Thoracic aorta (tissue), 2 donors: ENCODE results near the gene SLC25A45. TPM values are rescaled to one million over a fixed set of nuclear protein-coding genes. Genes with fewer than 3 reads are reported as not detected.

Source experiments
- ATAC-seq: fragments of 150-250 bp; one replicate; pipeline ENCODE4 v1.8.0; 2017; ENCODE audit warnings: low read depth; ENCODE audit not compliant: insufficient number of reproducible peaks, low FRiP score
- DNase-seq: peaks from one replicate; pipeline ENCODE4 v3.0.0-alpha.2; 2020; ENCODE audit warnings: low spot score
- H3K27ac ChIP-seq, 2 donors: fragments of 200-600 bp; sonication (generic); 1 replicate in 1 of 2; 2 replicates in 1 of 2; pipeline ENCODE4 v1.5.1; 2016; ENCODE audit warnings: mild to moderate bottlenecking in 2 of 2, moderate library complexity in 2 of 2
- H3K27me3 ChIP-seq: fragments of 200-600 bp; sonication (generic); replicated peaks from 2 replicates; pipeline ENCODE4 v1.6.0; 2016; ENCODE audit warnings: mild to moderate bottlenecking; ENCODE audit not compliant: insufficient read depth
- H3K36me3 ChIP-seq: fragments of 200-600 bp; sonication (generic); one replicate; pipeline ENCODE4 v1.5.1; 2016
- H3K4me1 ChIP-seq, 2 donors: fragments of 200-600 bp; sonication (generic); 1 replicate in 1 of 2; 2 replicates in 1 of 2; pipeline versions ENCODE4 v1.5.1 to v1.6.0; 2016; ENCODE audit warnings: low read depth in 2 of 2, mild to moderate bottlenecking in 1 of 2; ENCODE audit not compliant: control insufficient read depth in 1 of 2
- H3K4me3 ChIP-seq: fragments of 200-600 bp; sonication (generic); 2 replicates; pipeline ENCODE4 v1.5.1; 2016; ENCODE audit warnings: mild to moderate bottlenecking
- H3K9me3 ChIP-seq: fragments of 200-600 bp; sonication (generic); 2 replicates; pipeline ENCODE4 v1.5.1; 2016
- CTCF ChIP-seq: fragments of 200-600 bp; sonication (generic); IDR thresholded peaks from one replicate; pipeline ENCODE4 v1.5.1; 2019; ENCODE audit warnings: antibody characterized with exemption
- total RNA-seq, 2 donors: library from RNA; depleted of rRNA; stranded (reverse); fragments of >200 nt; gene quantifications; one replicate each; pipeline versions ENCODE4 v1.1.0 to v1.2.3, GENCODE V29; 2016

SLC25A45 gene
- total RNA-seq, 2 donors from 2014 or later, result 19.0 to 26.7 TPM

- peaks cover 19 to 53% of the 10 kb centered on the region in 2 donors for H3K4me1 ChIP-seq
- H3K36me3 ChIP-seq, result peaks cover 11% of the 10 kb centered on the region
- H3K27me3 ChIP-seq, result no peaks in the 10 kb centered on the region
- ATAC-seq (no peak), DNase-seq (no peak)
- TF ChIP-seq CTCF, result no peak
- no peaks in the 10 kb centered on the region for H3K9me3 ChIP-seq
- peak overlapping the region; percentile 47 to 61 for H3K27ac ChIP-seq
- H3K4me3 ChIP-seq, result peak overlapping the region; percentile 51
These were observed 7.9 kb upstream of the SLC25A45 start for GRCh38 chr11:65390099-65390941.

- DNase-seq (no peak), ATAC-seq (no peak)
- TF ChIP-seq CTCF, result no peak
- Histone ChIP-seq H3K36me3 (peaks cover 3% of the 10 kb centered on the region), H3K27me3 (no peaks in the 10 kb centered on the region), H3K9me3 (no peaks in the 10 kb centered on the region), H3K27ac (peak overlapping the region in 1 of 2 donors; percentile 47), H3K4me3 (no peak overlapping the region), H3K4me1 (peaks cover 19 to 58% of the 10 kb centered on the region in 2 donors)
These were observed 7.0 kb upstream of the SLC25A45 start for GRCh38 chr11:65389294-65389980.

- no peaks in the 10 kb centered on the region for H3K9me3 ChIP-seq
- ATAC-seq (no peak), DNase-seq (no peak)
- peaks cover 19 to 64% of the 10 kb centered on the region in 2 donors for H3K4me1 ChIP-seq
- TF ChIP-seq CTCF, result no peak
- no peak overlapping the region for H3K4me3 ChIP-seq
- peak overlapping the region in 1 of 2 donors; percentile 12 for H3K27ac ChIP-seq
- no peaks in the 10 kb centered on the region for H3K27me3 ChIP-seq
- no peaks in the 10 kb centered on the region for H3K36me3 ChIP-seq
These were observed 6.3 kb upstream of the SLC25A45 start for GRCh38 chr11:65388731-65389130.

- DNase-seq (peak; percentile 74), ATAC-seq (peak; percentile 42)
- H3K9me3 ChIP-seq, result no peaks in the 10 kb centered on the region
- peak within 1 kb of the TSS; percentile 85 for H3K4me3 ChIP-seq
- H3K36me3 ChIP-seq, result no peaks in the 10 kb centered on the region
- peak within 1 kb of the TSS; percentile 94 to 97 for H3K27ac ChIP-seq
- peaks cover 28 to 77% of the 10 kb centered on the region in 2 donors for H3K4me1 ChIP-seq
- no peak for TF ChIP-seq CTCF
- H3K27me3 ChIP-seq, result no peaks in the 10 kb centered on the region
These were observed 4.1 kb upstream of the SLC25A45 start, which contains the start of gene FRMD8 for GRCh38 chr11:65386307-65387140. Gene FRMD8, plus strand, starts transcription at chr11:65386637. Its CDS starts 400 bp downstream, at chr11:65387037.
